HG02610 (cell line): ENCODE data around the gene UGT1A1.
"Not testable (repeated sequence)": the region's sequence is repeated elsewhere in the genome, so short reads cannot be mapped to it uniquely, and the experiment has no call there.

Experiments
- ATAC-seq: cut with Tn5 transposase; IDR thresholded peaks from one replicate; pipeline ENCODE4 v1.9.1; 2021; ENCODE audit warnings: mild to moderate bottlenecking, moderate library complexity; ENCODE audit not compliant: unreplicated experiment

Gene UGT1A1

GRCh38 chr2:233760043-233760442 lies at the start of gene UGT1A1:
TSS of gene UGT1A1 (plus strand) at chr2:233760270. CDS start at chr2:233760288, 18 bp downstream.
- ATAC-seq, result no peak

- ATAC-seq, result no peak
These were observed 48.6 kb upstream of the UGT1A1 start for GRCh38 chr2:233711312-233712008.

GRCh38 chr2:233712611-233713261 lies 47.3 kb upstream of the UGT1A1 start, which contains the start of gene UGT1A5:
TSS of gene UGT1A5 (plus strand) at chr2:233712907. CDS start at chr2:233712992, 85 bp downstream.
- ATAC-seq, result no peak

- no peak for ATAC-seq
These were observed 46.8 kb upstream of the UGT1A1 start for GRCh38 chr2:233713262-233713615.

- no peak for ATAC-seq
These were observed 45.9 kb upstream of the UGT1A1 start for GRCh38 chr2:233714121-233714520.

GRCh38 chr2:233718552-233718951 lies 41.5 kb upstream of the UGT1A1 start, which contains the start of gene UGT1A4:
TSS of gene UGT1A4 (plus strand) at chr2:233718736. CDS start at chr2:233718821, 85 bp downstream.
- no peak for ATAC-seq

- no peak for ATAC-seq
These were observed 31.3 kb upstream of the UGT1A1 start, which contains the start of gene UGT1A3 for GRCh38 chr2:233728723-233729301. TSS of gene UGT1A3 (plus strand) at chr2:233729042. CDS start at chr2:233729127, 85 bp downstream.

- ATAC-seq, result not testable (repeated sequence)
These were observed 23.0 kb upstream of the UGT1A1 start for GRCh38 chr2:233736868-233737653.

GRCh38 chr2:233740870-233741269 lies 19.2 kb upstream of the UGT1A1 start:
- no peak for ATAC-seq

GRCh38 chr2:233743464-233744259 lies 16.4 kb upstream of the UGT1A1 start:
- no peak for ATAC-seq

GRCh38 chr2:233745073-233745755 lies 14.9 kb upstream of the UGT1A1 start:
- no peak for ATAC-seq

GRCh38 chr2:233745838-233746237 lies 14.2 kb upstream of the UGT1A1 start:
- not testable (repeated sequence) for ATAC-seq

- no peak for ATAC-seq
These were observed 13.4 kb upstream of the UGT1A1 start for GRCh38 chr2:233746475-233747282.

- ATAC-seq, result no peak
These were observed 12.9 kb upstream of the UGT1A1 start for GRCh38 chr2:233747283-233747544.

- ATAC-seq, result not testable (repeated sequence)
These were observed 9.4 kb upstream of the UGT1A1 start for GRCh38 chr2:233750689-233751088.

GRCh38 chr2:233751212-233752009 lies 8.7 kb upstream of the UGT1A1 start:
- ATAC-seq, result not testable (repeated sequence)

GRCh38 chr2:233754872-233755611 lies 5.0 kb upstream of the UGT1A1 start:
- ATAC-seq, result no peak
